ENCODE results near the gene ZFP69.

- TF ChIP-seq CTCF (IDR thresholded peaks at IDR 0.05) = no peak
- TF ChIP-seq POLR2A (IDR thresholded peaks at IDR 0.05) = no peak
Measured at GRCh38 chr1:40495315-40495903, 18.3 kb downstream of the ZFP69 start.

Data from right lobe of liver (tissue), 4 donors.